HL-60 (cell line): ENCODE data around the gene MAN2B2.

Experiments used
- DNase-seq, 2 experiments: peaks; one replicate each; pipeline ENCODE4 v3.0.0-alpha.2; 2010 to 2020; ENCODE audit warnings: low read depth in 1 of 2, low spot score in 1 of 2
- H3K27ac ChIP-seq: fragments of 250-450 bp; sonication (Bioruptor Pico); replicated peaks from 2 replicates; pipeline ENCODE4 v1.5.1; 2020; ENCODE audit warnings: mild to moderate bottlenecking, moderate library complexity
- H3K27me3 ChIP-seq: fragments of 250-450 bp; sonication (Bioruptor Pico); 2 replicates; pipeline ENCODE4 v1.5.1; 2021; ENCODE audit warnings: mild to moderate bottlenecking, moderate library complexity; ENCODE audit not compliant: insufficient read depth, poor library complexity, severe bottlenecking
- H3K4me3 ChIP-seq: replicated peaks from 2 replicates; pipeline ENCODE4 v1.5.1; 2011; ENCODE audit warnings: mild to moderate bottlenecking, control low read depth, low read length; ENCODE audit not compliant: insufficient read depth
- CTCF ChIP-seq: IDR thresholded peaks from one replicate; pipeline ENCODE4 v1.5.1; 2011; ENCODE audit warnings: low read length, control low read depth, inconsistent platforms; ENCODE audit not compliant: insufficient read depth
- GABPA ChIP-seq: IDR thresholded peaks from 2 replicates; pipeline ENCODE4 v1.6.1; 2012; ENCODE audit warnings: low read depth
- POLR2AphosphoS5 ChIP-seq: IDR thresholded peaks from 2 replicates; pipeline ENCODE4 v1.6.1; 2012; ENCODE audit warnings: low read depth
- REST ChIP-seq: IDR thresholded peaks from 2 replicates; pipeline ENCODE4 v1.6.1; 2012; ENCODE audit warnings: low read depth; ENCODE audit not compliant: insufficient replicate concordance
- SPI1 ChIP-seq: IDR thresholded peaks from 2 replicates; pipeline ENCODE4 v1.6.1; 2012; ENCODE audit warnings: low read depth, mild to moderate bottlenecking, borderline replicate concordance

Gene MAN2B2

GRCh38 chr4:6549890-6550620 is 24.9 kb upstream of the MAN2B2 start:
- no peak for TF ChIP-seq SPI1
- no peak for TF ChIP-seq REST
- TF ChIP-seq GABPA = no peak
- DNase-seq = no peak
- Histone ChIP-seq H3K27me3 (no peaks in the 10 kb centered on the region), H3K27ac (no peak overlapping the region), H3K4me3 (no peak overlapping the region)

- Histone ChIP-seq H3K27me3 (no peaks in the 10 kb centered on the region), H3K27ac (no peak overlapping the region), H3K4me3 (no peak overlapping the region)
- TF ChIP-seq GABPA (no peak), REST (no peak)
- DNase-seq = no peak
These were observed 24.2 kb upstream of the MAN2B2 start for GRCh38 chr4:6550821-6551220.

- Histone ChIP-seq H3K4me3 (no peak overlapping the region), H3K27ac (no peak overlapping the region), H3K27me3 (no peaks in the 10 kb centered on the region)
- TF ChIP-seq REST (no peak), SPI1 (no peak), POLR2AphosphoS5 (no peak), GABPA (no peak), CTCF (no peak)
- no peak for DNase-seq
These were observed 23.3 kb upstream of the MAN2B2 start for GRCh38 chr4:6551660-6552059.

GRCh38 chr4:6555519-6555918 is 19.5 kb upstream of the MAN2B2 start:
- H3K4me3 ChIP-seq = no peak overlapping the region
- H3K27ac ChIP-seq = no peak overlapping the region
- DNase-seq = no peak
- no peak for TF ChIP-seq SPI1
- TF ChIP-seq GABPA = no peak
- TF ChIP-seq POLR2AphosphoS5 = no peak
- H3K27me3 ChIP-seq = peaks cover 15% of the 10 kb centered on the region
